HFFc6 (cell line): ENCODE results near the gene CDH13. TPM values are rescaled to one million over a fixed set of nuclear protein-coding genes. Genes with fewer than 3 reads are reported as not detected.

Experiments
- DNase-seq: peaks from one replicate; pipeline ENCODE4 v3.0.0-alpha.2; 2018
- H3K27ac Mint-ChIP-seq: 2 replicates; pipeline ENCODE4 v1.8.0; 2020; ENCODE audit warnings: mild to moderate bottlenecking, mixed read lengths
- H3K27me3 Mint-ChIP-seq: 2 replicates; pipeline ENCODE4 v1.8.0; 2021; ENCODE audit warnings: mild to moderate bottlenecking, moderate library complexity, mixed read lengths; ENCODE audit not compliant: insufficient read depth
- H3K36me3 Mint-ChIP-seq: 2 replicates; pipeline ENCODE4 v1.8.0; 2021; ENCODE audit warnings: low read depth, mixed read lengths
- H3K4me1 Mint-ChIP-seq: 2 replicates; pipeline ENCODE4 v1.8.0; 2020; ENCODE audit warnings: low read depth, mixed read lengths
- H3K4me3 Mint-ChIP-seq: 2 replicates; pipeline ENCODE4 v1.8.0; 2020; ENCODE audit warnings: mild to moderate bottlenecking, moderate library complexity, mixed read lengths
- H3K9me3 Mint-ChIP-seq: 2 replicates; pipeline ENCODE4 v1.8.0; 2020; ENCODE audit warnings: mild to moderate bottlenecking, mixed read lengths
- CTCF ChIP-seq: fragments of 200-600 bp; sonication (generic); IDR thresholded peaks from 2 replicates; pipeline ENCODE4 v1.5.0; 2021; ENCODE audit warnings: antibody characterized with exemption, mild to moderate bottlenecking
- total RNA-seq, 6 experiments: library from RNA; stranded (reverse); fragmentation: NEBNext Ultra II Directional; extraction: Animal tissue kit (Norgen Biotek cat#: 25700); gene quantifications; 2 replicates in 1 of 6; 3 replicates in 5 of 6; pipeline ENCODE4 v1.2.3, GENCODE V29; 2021

The CDH13 gene
- total RNA-seq, 6 experiments from 2014 or later: 3.6 to 14.7 (median 4.7) TPM

GRCh38 chr16:83762992-83763358, 1136.2 kb downstream of the CDH13 start:
- no peak for DNase-seq
- H3K9me3 Mint-ChIP-seq: peaks cover 9% of the 10 kb centered on the region; the same call in 1 of the 2 replicates
- no peak for TF ChIP-seq CTCF
- H3K4me1 Mint-ChIP-seq: no peaks in the 10 kb centered on the region
- no peak overlapping the region for H3K4me3 Mint-ChIP-seq
- H3K36me3 Mint-ChIP-seq: no peaks in the 10 kb centered on the region
- H3K27me3 Mint-ChIP-seq: no peaks in the 10 kb centered on the region
- no peak overlapping the region for H3K27ac Mint-ChIP-seq

GRCh38 chr16:83768986-83769385, 1142.2 kb downstream of the CDH13 start:
- Mint-ChIP-seq H3K27me3 (peaks cover 4% of the 10 kb centered on the region; the same call in 1 of the 2 replicates), H3K9me3 (peaks cover 7% of the 10 kb centered on the region), H3K36me3 (no peaks in the 10 kb centered on the region), H3K27ac (no peak overlapping the region), H3K4me3 (no peak overlapping the region), H3K4me1 (no peaks in the 10 kb centered on the region)
- no peak for TF ChIP-seq CTCF
- no peak for DNase-seq

- Mint-ChIP-seq H3K27ac (no peak overlapping the region), H3K27me3 (peaks cover 4% of the 10 kb centered on the region; the same call in 1 of the 2 replicates), H3K4me3 (no peak overlapping the region), H3K4me1 (no peaks in the 10 kb centered on the region), H3K36me3 (no peaks in the 10 kb centered on the region), H3K9me3 (peaks cover 7% of the 10 kb centered on the region)
- no peak for TF ChIP-seq CTCF
- no peak for DNase-seq
Observed at GRCh38 chr16:83769397-83770008, 1142.7 kb downstream of the CDH13 start.

- Mint-ChIP-seq H3K9me3 (peaks cover 7% of the 10 kb centered on the region), H3K4me3 (no peak overlapping the region), H3K27ac (no peak overlapping the region), H3K27me3 (peaks cover 6% of the 10 kb centered on the region), H3K4me1 (no peaks in the 10 kb centered on the region), H3K36me3 (no peaks in the 10 kb centered on the region)
- DNase-seq: no peak
- no peak for TF ChIP-seq CTCF
Observed at GRCh38 chr16:83771306-83771942, 1144.7 kb downstream of the CDH13 start.

- no peak overlapping the region for H3K27ac Mint-ChIP-seq
- no peak overlapping the region for H3K4me3 Mint-ChIP-seq
- TF ChIP-seq CTCF: no peak
- no peak for DNase-seq
- no peaks in the 10 kb centered on the region for H3K4me1 Mint-ChIP-seq
- H3K36me3 Mint-ChIP-seq: no peaks in the 10 kb centered on the region
- H3K27me3 Mint-ChIP-seq: peaks cover 6% of the 10 kb centered on the region
- peaks cover 7% of the 10 kb centered on the region for H3K9me3 Mint-ChIP-seq
Observed at GRCh38 chr16:83772806-83773205, 1146.0 kb downstream of the CDH13 start.
